Right atrium auricular region (tissue), 2 donors: ENCODE results near the gene MAP4K3. TPM values are rescaled to one million over a fixed set of nuclear protein-coding genes. Genes with fewer than 3 reads are reported as not detected.

ENCODE experiments used
- DNase-seq: peaks from one replicate; pipeline ENCODE4 v3.0.0-alpha.2; 2019; ENCODE audit warnings: low spot score
- H3K27ac ChIP-seq, 2 donors: fragments of 200-600 bp; sonication (generic); 1 replicate in 1 of 2; 2 replicates in 1 of 2; pipeline ENCODE4 v1.5.1; 2016 to 2019
- H3K27me3 ChIP-seq, 2 donors: fragments of 200-600 bp; sonication (generic); one replicate each; pipeline versions ENCODE4 v1.5.1 to v1.6.0; 2017 to 2019
- H3K36me3 ChIP-seq: fragments of 200-600 bp; sonication (generic); one replicate; pipeline ENCODE4 v1.5.1; 2016
- H3K4me1 ChIP-seq, 2 donors: fragments of 200-600 bp; sonication (generic); one replicate each; pipeline versions ENCODE4 v1.5.1 to v1.6.0; 2017 to 2019
- H3K4me3 ChIP-seq, 2 donors: fragments of 200-600 bp; sonication (generic); 1 replicate in 1 of 2; 2 replicates in 1 of 2; pipeline ENCODE4 v1.5.1; 2017 to 2019; ENCODE audit warnings: mild to moderate bottlenecking in 1 of 2, moderate library complexity in 1 of 2
- H3K9me3 ChIP-seq, 2 donors: fragments of 200-600 bp; sonication (generic); one replicate each; pipeline ENCODE4 v1.5.1; 2019
- total RNA-seq, 2 donors: library from RNA; depleted of rRNA; stranded (reverse); fragments of >200 nt; gene quantifications; one replicate each; pipeline ENCODE4 v1.1.0, GENCODE V29; 2016
- TF ChIP-seq, protein P1 (sequence below), 2 donors: fragments of 200-600 bp; sonication (generic); IDR thresholded peaks; one replicate each; pipeline ENCODE4 v1.5.1; 2019; ENCODE audit warnings: antibody characterized with exemption in 2 of 2

Gene MAP4K3
- total RNA-seq, 2 donors from 2014 or later, result 26.2 to 28.9 TPM

DNA sequence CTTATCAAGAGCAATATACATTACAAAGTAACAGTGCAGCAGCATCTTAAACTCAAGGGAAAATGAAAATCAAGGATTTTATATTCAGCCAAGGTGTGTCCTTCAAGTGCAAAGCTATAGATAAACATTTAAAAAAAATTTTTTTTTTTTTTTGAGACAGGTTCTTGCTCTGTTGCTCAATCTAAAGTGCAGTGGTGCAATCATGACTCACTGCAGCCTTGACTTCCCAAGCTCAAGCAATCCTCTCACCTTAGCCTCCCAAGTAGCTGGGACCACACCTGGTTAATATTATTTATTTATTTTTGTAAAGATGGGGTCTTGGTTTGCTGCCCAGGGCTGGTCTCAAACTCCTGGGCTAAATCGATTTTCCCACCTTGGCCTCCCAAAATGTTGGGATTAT lies 202.3 kb downstream of the MAP4K3 start:
- Histone ChIP-seq H3K4me3 (no peak overlapping the region), H3K9me3 (peaks cover 0 to 8% of the 10 kb centered on the region in 2 donors), H3K27me3 (no peaks in the 10 kb centered on the region), H3K27ac (no peak overlapping the region), H3K36me3 (no peaks in the 10 kb centered on the region), H3K4me1 (no peaks in the 10 kb centered on the region)
- no peak for DNase-seq
- TF ChIP-seq, protein P1, sequence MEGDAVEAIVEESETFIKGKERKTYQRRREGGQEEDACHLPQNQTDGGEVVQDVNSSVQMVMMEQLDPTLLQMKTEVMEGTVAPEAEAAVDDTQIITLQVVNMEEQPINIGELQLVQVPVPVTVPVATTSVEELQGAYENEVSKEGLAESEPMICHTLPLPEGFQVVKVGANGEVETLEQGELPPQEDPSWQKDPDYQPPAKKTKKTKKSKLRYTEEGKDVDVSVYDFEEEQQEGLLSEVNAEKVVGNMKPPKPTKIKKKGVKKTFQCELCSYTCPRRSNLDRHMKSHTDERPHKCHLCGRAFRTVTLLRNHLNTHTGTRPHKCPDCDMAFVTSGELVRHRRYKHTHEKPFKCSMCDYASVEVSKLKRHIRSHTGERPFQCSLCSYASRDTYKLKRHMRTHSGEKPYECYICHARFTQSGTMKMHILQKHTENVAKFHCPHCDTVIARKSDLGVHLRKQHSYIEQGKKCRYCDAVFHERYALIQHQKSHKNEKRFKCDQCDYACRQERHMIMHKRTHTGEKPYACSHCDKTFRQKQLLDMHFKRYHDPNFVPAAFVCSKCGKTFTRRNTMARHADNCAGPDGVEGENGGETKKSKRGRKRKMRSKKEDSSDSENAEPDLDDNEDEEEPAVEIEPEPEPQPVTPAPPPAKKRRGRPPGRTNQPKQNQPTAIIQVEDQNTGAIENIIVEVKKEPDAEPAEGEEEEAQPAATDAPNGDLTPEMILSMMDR (IDR thresholded peaks at IDR 0.05), result no peak

DNA sequence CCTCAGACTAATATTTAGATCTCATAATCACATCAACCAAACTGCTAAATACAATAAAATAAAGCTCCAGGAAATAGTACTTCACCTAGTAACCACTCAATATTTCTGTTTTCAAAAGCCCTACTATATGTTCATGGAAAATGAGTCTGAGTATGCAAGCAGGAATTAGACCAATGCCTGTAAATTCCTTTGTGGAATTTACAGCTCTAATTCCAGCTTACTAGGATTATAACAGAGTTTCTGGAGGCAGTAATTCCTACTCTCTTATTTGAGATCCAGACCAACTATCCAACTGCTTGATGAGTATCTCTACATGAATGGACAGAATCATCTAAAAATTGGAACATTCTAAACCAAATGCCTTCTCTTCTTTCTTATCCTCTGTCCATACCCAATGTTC lies 204.9 kb downstream of the MAP4K3 start:
- TF ChIP-seq, protein P1 (IDR thresholded peaks at IDR 0.05), result no peak

DNA sequence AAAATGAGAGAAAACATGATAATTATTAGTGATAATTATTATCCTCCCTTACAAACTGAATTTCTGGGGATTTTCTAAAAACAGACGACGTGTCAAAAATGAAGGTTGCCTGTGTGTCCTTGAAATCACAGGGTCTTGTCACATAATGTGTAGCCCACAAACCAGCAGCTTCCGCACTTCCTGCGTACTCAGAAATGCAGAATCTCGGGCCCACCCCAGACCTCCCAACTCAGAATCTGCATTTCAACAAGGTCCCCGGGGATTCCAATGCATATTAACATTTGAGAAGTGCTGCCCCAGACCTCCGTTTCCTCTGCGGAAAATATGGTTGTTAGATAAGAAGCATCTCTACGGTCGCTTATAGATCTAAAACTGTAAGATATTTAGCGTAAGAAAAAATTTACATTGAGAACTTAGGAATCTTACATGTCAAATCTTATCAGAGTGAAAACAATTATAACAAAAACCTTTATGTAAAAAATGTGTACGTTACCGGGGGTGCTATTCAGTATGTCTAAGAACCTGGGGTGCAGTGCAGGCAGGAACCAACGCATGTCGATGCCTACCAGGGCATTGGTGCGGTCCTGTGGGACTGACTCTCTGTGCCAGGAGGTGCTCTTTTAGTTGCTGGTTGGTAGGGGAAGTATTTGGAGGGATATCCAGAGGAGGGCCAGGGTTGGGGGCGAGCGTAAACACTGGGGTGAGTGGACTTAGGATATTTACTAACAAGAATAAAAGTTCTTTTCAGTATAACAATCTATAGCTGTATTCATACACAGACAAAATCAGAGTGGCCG lies 208.5 kb downstream of the MAP4K3 start:
- Histone ChIP-seq H3K27me3 (no peaks in the 10 kb centered on the region), H3K4me3 (peak overlapping the region; percentile 16 to 28), H3K9me3 (no peaks in the 10 kb centered on the region), H3K4me1 (peaks cover 0 to 6% of the 10 kb centered on the region in 2 donors), H3K27ac (no peak overlapping the region), H3K36me3 (no peaks in the 10 kb centered on the region)
- TF ChIP-seq, protein P1 (IDR thresholded peaks at IDR 0.05), result peak in 1 of 2 donors; percentile 42
- no peak for DNase-seq

More for the DNA sequence above, 204.9 kb downstream of the MAP4K3 start:
- Histone ChIP-seq H3K27ac (no peak overlapping the region), H3K27me3 (no peaks in the 10 kb centered on the region), H3K4me3 (no peak overlapping the region), H3K9me3 (peaks cover 0 to 8% of the 10 kb centered on the region in 2 donors), H3K4me1 (peaks cover 0 to 6% of the 10 kb centered on the region in 2 donors), H3K36me3 (no peaks in the 10 kb centered on the region)
- no peak for DNase-seq

DNA sequence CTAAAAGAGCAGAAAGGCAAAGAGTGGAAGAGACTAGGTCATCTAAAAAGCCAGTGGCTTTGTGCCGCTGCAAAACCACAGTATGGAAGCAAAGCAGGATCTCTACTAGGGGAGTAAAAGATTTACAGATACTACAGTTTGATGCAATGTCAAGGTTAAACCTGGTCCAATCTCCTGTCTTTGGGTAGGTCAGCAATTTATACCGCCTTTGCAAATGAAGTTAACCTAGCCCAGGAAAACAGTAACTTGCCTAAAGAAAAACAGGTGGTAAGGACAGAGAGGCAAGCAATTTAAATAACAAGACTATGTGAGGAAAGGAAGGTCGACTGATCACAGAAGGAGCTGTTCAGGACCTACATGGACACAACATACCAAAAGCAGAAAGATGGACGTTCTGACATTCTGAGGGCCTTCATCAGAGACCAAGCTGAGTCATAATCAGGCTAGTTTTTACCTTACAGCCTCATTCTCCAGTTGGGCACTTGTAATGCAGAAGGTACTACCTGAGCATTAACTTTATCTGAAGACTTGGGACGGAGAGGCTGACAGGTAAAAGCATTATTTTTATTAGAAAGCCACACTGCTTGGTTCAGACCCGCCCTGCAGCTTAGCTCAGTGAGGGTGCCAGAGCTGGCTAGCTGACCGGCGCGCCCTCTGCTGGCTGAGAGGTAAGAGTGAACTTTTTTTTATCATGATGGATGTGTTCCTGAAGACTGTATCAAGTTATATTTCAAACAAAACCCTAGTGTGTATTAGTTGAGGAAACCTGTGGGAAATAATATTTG lies 209.3 kb downstream of the MAP4K3 start:
- Histone ChIP-seq H3K4me3 (peak overlapping the region; percentile 16 to 28), H3K9me3 (no peaks in the 10 kb centered on the region), H3K36me3 (no peaks in the 10 kb centered on the region), H3K4me1 (peaks cover 0 to 6% of the 10 kb centered on the region in 2 donors), H3K27me3 (no peaks in the 10 kb centered on the region), H3K27ac (no peak overlapping the region)
- DNase-seq, result no peak
- TF ChIP-seq, protein P1 (IDR thresholded peaks at IDR 0.05), result peak; percentile 80 to 91

DNA sequence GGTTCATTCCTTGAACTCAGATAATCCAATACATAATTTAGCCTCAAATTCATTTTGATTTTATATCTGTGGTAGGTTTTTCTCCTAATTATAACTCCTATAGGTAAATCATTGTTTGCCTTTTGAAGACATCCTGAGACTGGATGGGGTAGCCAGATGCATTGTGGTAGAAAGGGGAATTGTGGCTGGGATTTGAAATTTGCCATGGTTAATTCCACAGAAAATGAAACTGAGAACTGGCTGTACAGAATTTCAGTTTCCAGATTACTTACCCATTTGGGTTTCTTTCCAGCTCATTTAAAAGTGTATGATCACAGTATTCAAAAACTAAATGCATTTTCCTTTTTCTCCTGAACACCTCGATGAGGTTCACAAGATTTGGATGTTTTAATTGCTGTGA lies 211.5 kb downstream of the MAP4K3 start:
- Histone ChIP-seq H3K27ac (no peak overlapping the region), H3K9me3 (no peaks in the 10 kb centered on the region), H3K36me3 (no peaks in the 10 kb centered on the region), H3K4me1 (peaks cover 0 to 6% of the 10 kb centered on the region in 2 donors), H3K4me3 (no peak overlapping the region), H3K27me3 (no peaks in the 10 kb centered on the region)
- TF ChIP-seq, protein P1 (IDR thresholded peaks at IDR 0.05), result no peak
- no peak for DNase-seq
